K562 (cell line): Measurements from ENCODE around the gene LAMB2. TPM values are rescaled to one million over a fixed set of nuclear protein-coding genes. Genes with fewer than 3 reads are reported as not detected.

ENCODE experiments used
- ATF3 ChIP-seq, 2 experiments: fragments of 450-650 bp in 1 of 2; sonication (generic) in 1 of 2; formaldehyde crosslinking in 1 of 2; IDR thresholded peaks in 1 of 2; conservative IDR thresholded peaks in 1 of 2; 2 replicates each; pipeline versions ENCODE4 v1.6.1 to v1.8.1; 2016 to 2023; ENCODE audit warnings: mild to moderate bottlenecking in 2 of 2, moderate library complexity in 2 of 2, inconsistent platforms in 1 of 2, missing genetic modification reagents in 1 of 2
- DPF2 ChIP-seq: fragments of 450-650 bp; IDR thresholded peaks from 2 replicates; pipeline ENCODE4 v1.6.1; 2016
- MGA ChIP-seq: fragments of 450-650 bp; IDR thresholded peaks from 2 replicates; pipeline ENCODE4 v1.6.1; 2016; ENCODE audit warnings: mild to moderate bottlenecking, moderate library complexity
- MTA3 ChIP-seq: fragments of 450-650 bp; formaldehyde crosslinking; IDR thresholded peaks from 2 replicates; pipeline ENCODE4 v1.6.1; 2017; ENCODE audit warnings: mild to moderate bottlenecking, borderline replicate concordance
- POLR2A ChIP-seq: fragments of 450-650 bp; conservative IDR thresholded peaks from 2 replicates; pipeline ENCODE4 v1.6.1; 2016
- RNF219 ChIP-seq: fragments of 250-450 bp; sonication (Bioruptor Pico); IDR thresholded peaks from 2 replicates; pipeline ENCODE4 v1.5.0; 2022; ENCODE audit warnings: mild to moderate bottlenecking
- SMARCB1 ChIP-seq: IDR thresholded peaks from 2 replicates; pipeline ENCODE4 v1.6.1; 2011; ENCODE audit warnings: improper control_type of control experiment, low read depth; ENCODE audit not compliant: insufficient read length
- TEAD2 ChIP-seq: fragments of 450-650 bp; IDR thresholded peaks from 2 replicates; pipeline ENCODE4 v1.6.1; 2016; ENCODE audit warnings: missing genetic modification characterization, control low read depth, missing compliant biosample characterization
- ZNF12 ChIP-seq: sonication (generic); formaldehyde crosslinking; IDR thresholded peaks from 2 replicates; pipeline ENCODE4 v1.4.0; 2020; ENCODE audit warnings: mild to moderate bottlenecking, missing genetic modification reagents
- ZNF239 ChIP-seq: fragments of 250-450 bp; sonication (Bioruptor Pico); IDR thresholded peaks from 2 replicates; pipeline ENCODE4 v1.4.0; 2020; ENCODE audit warnings: mild to moderate bottlenecking
- ZNF507 ChIP-seq: conservative IDR thresholded peaks from 2 replicates; pipeline ENCODE4 v1.6.1; 2017; ENCODE audit warnings: missing genetic modification characterization, missing compliant biosample characterization
- ZSCAN32 ChIP-seq: fragments of 450-650 bp; formaldehyde crosslinking; IDR thresholded peaks from 2 replicates; pipeline ENCODE4 v1.4.0; 2020; ENCODE audit warnings: mild to moderate bottlenecking, moderate library complexity
- polyA plus RNA-seq, 8 experiments: library from polyadenylated mRNA; depleted of rRNA in 4 of 8; stranded (reverse) in 5 of 8; unstranded in 3 of 8; fragments of >200 nt; fragmentation: Nextera tagmentation in 2 of 8; fragmentation: Illumina TruSeq in 1 of 8; extraction: Ambion mirVana in 2 of 8; extraction: Trizol in 1 of 8; gene quantifications; 2 replicates each; pipeline versions ENCODE4 v1.2.1 to v1.2.3, GENCODE V29; 2011 to 2014; ENCODE audit warnings: inconsistent platforms in 1 of 8, missing spikeins in 1 of 8
- total RNA-seq, 7 experiments: library from RNA; depleted of rRNA in 6 of 7; stranded (reverse); fragments of >200 nt in 6 of 7; fragmentation: Illumina TruSeq in 2 of 7; extraction: Trizol in 2 of 7; gene quantifications; 2 replicates each; pipeline versions ENCODE4 v1.2.1 to v1.2.3, GENCODE V29; 2011 to 2021; ENCODE audit warnings: low replicate concordance in 1 of 7

LAMB2 gene
- total and polyA plus RNA-seq, 9 of the 15 experiments (the other 6 are each of a cell fraction or from before 2014, with no cell fraction given): 1.4 to 26.0 (median 16.2) TPM

- peak; percentile 80 for TF ChIP-seq MGA
- TF ChIP-seq MTA3: peak; percentile 85; the same call in 1 of the 2 replicates
- TF ChIP-seq ATF3 (IDR thresholded peaks at IDR 0.05): no peak
- no peak for TF ChIP-seq ATF3 (CRISPR knock-in tag; conservative IDR thresholded peaks at IDR 0.05)
- TF ChIP-seq POLR2A: peak; percentile 65; the same call in 1 of the 2 replicates
- no peak for TF ChIP-seq ZSCAN32 (CRISPR knock-in tag)
- no peak for TF ChIP-seq SMARCB1
- no peak for TF ChIP-seq ZNF507
- no peak for TF ChIP-seq RNF219 (CRISPR knock-in tag)
- TF ChIP-seq TEAD2: no peak
- TF ChIP-seq ZNF239 (CRISPR knock-in tag): no peak
- no peak for TF ChIP-seq ZNF12 (CRISPR knock-in tag)
- peak; percentile 71 for TF ChIP-seq DPF2
These were observed 38.4 kb upstream of the LAMB2 start, which contains the start of gene KLHDC8B (continued) for GRCh38 chr3:49171119-49171774.
